Ureter (tissue), 1 donor: ENCODE results near the gene PNLDC1. TPM values are rescaled to one million over a fixed set of nuclear protein-coding genes. Genes with fewer than 3 reads are reported as not detected.
"Not testable (repeated sequence)": the region's sequence is repeated elsewhere in the genome, so short reads cannot be mapped to it uniquely, and the experiment has no call there.

Source experiments
- DNase-seq: peaks from one replicate; pipeline ENCODE4 v3.0.0-alpha.2; 2020; ENCODE audit warnings: low spot score
- total RNA-seq: library from RNA; stranded (reverse); gene quantifications from one replicate; pipeline ENCODE4 v1.2.4, GENCODE V29; 2023
- donor health status: DM: yes; HTN: yes; CAD: no.

The PNLDC1 gene
- total RNA-seq, 1 donor from 2014 or later, result not detected

DNA sequence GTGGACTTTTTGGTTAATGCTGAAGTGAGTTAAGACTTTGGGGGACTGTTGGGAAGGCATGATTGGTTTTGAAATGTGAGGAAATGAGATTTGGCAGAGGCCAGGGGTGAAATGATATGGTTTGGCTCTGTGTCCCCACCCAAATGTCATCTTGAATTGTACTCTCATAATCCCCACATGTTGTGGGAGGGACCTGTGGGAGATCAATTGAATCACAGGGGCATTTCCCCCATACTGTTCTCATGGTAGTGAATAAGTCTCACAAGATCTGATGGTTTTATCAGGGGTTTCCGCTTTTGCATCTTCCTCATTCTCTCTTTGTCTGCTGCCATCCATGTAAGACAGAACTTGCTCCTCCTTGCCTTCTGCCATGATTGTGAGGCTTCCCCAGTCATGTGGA is 49.8 kb downstream of the PNLDC1 start:
- not testable (repeated sequence) for DNase-seq

DNA sequence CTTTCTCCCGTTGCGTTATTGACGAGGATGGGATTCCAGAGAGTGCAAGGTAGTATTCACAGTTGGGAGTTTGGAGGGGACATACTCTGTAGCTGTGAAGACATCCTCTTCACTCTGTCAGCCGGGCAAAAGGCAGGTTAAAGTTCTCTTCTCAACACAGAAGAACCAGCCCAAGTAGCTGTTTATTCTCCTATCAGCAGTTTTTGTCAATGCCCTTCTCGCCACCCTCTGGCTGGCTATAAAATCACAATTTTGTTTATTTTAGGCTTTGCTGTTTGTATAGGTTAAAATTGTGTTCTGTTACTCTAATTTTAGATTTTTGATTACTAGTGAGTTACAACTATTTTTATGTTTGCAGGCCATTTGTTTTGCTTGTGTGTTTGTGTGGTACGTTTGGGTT is 52.8 kb downstream of the PNLDC1 start:
- DNase-seq, result no peak

DNA sequence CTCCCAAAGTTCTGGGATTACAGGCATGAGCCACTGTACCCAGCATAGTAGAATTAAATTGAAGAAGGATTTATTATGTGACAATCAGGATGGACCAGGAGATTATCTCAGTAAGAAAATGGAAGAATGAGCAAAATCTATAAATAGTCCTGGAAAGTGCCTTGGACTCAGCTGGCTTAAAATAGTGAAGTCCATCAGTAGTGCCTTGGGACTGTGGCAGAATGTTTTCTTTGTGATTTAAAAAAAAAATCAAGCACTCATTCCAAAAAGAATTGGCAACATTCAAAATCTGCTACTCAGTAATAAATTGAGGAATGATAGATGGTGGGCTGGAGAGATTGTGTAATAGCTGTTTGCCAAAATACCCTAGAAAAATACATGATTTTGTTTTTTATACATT is 53.7 kb downstream of the PNLDC1 start:
- DNase-seq, result no peak

DNA sequence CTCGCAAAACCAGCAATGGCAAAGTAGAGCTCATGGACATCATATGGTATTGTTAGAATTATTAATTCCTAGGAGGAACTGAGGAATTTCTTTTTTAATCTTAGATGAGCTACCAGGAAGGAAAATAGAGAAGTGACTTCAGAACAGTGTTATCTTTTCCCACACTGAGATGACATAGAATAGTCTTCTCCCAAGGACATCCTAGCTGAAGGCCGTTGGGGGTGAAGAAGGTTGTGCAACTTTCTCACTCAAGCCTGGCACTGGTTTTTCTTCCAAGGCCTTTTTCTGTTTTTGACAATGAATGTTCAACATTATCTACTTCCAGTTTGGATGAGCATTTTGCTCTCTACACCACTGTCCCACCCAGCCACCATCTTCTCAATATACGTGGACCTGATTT is 54.9 kb downstream of the PNLDC1 start:
- no peak for DNase-seq

DNA sequence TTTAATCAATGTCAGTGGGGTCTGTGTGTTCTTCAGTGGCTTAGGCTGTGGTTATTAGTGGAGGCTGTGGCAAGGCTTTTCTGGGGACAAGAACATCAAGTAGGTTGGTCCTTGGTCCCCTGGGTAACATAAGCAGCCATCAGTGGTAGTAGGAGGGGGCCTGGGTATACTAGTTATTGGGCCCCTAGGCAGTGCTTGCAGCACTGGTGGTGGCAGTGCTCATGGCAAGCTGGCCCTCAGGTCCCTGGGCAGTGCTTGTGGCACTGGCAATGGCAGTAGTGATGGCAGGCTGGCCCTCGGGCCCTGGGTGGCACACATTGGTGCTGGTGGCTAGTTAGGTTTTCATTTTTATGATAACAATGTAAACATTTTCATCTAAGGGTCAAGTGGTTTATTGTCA is 58.2 kb downstream of the PNLDC1 start:
- no peak for DNase-seq

DNA sequence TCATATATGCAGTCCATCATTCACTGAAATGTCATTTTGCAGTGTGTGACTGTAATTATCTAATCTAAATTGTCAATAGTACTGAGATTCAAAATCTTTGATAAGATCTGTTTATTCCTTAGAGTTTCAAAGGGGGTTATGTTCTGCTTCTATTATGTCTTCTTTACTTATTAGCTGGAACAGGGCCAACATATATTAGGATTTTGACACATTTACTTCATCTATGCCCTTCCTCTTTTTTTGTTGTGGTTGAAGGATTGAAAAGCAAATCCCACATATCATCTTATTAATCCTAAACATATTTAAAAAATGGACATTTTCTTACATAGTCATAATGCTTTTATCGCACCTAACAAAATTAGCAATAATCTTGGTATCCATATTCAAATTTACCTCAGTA is 60.4 kb downstream of the PNLDC1 start:
- DNase-seq, result no peak

DNA sequence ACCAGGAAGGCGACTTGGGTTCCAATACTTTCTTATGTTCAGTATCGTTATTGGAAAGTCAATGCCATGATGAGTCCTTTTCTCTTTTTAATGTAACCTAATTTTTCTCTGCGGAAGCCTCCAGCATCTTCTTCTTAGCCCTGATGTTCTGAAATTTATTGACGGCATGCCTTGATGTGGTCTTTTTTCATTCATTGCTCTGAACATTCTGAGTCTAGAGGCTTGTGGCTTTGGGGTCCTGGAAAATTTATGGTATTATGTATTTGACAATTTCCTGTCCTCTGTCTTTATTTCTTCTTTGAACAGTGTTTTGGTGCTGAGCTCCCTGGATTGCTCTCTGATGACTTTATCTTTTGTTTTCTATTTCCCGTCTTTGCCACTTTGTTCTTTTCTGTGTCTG is 62.0 kb downstream of the PNLDC1 start:
- no peak for DNase-seq

DNA sequence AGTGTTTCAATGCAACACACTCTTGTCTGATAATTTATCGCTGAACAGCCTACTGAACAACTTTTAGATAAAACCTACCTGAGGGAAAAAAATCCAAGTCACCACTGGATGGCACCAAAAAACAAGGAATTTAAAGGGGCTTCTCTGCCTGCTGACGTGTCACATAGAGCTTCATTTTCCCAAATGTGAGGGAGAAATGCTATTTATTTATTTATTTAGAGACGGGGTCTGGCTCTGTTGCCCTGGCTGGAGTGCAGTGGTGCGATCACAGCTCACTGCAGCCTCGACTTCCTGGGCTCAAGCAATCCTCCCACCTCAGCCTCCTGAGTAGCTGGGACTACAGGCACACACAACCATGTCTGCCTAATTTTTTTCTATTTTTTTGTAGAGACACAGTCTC is 63.3 kb downstream of the PNLDC1 start:
- DNase-seq, result peak; percentile 55

DNA sequence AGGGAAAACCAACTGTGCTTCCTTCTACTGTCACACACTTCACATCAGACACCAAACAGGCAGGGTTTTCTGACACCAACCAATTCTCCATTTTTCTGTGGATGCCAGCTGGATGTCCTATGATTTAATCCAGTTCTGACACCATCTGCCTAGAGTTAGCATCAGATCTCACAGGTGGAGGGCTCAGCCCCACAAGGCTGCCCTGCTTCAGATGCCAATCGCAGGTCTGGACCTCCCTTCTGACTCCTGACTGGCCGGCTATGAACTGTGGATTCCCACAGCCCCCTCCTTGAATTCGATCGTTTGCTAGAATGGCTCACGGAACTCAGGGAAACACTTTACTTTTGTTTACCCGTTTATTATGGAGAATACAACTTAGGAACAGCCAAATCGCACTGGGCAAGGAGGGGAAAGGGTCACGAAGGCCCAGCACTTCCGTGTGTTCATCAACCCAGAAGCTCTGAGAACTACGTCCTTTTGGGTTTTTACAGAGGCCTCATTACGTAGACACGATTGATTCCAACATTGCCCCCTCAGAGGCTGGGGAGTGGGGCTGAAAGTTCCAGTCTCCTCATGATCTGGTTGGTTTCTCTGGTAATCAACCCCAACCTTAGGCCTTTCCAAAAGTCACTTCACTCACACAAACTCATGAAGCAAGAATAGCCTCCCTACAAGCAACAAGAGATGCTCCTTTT is 65.3 kb downstream of the PNLDC1 start:
- no peak for DNase-seq

DNA sequence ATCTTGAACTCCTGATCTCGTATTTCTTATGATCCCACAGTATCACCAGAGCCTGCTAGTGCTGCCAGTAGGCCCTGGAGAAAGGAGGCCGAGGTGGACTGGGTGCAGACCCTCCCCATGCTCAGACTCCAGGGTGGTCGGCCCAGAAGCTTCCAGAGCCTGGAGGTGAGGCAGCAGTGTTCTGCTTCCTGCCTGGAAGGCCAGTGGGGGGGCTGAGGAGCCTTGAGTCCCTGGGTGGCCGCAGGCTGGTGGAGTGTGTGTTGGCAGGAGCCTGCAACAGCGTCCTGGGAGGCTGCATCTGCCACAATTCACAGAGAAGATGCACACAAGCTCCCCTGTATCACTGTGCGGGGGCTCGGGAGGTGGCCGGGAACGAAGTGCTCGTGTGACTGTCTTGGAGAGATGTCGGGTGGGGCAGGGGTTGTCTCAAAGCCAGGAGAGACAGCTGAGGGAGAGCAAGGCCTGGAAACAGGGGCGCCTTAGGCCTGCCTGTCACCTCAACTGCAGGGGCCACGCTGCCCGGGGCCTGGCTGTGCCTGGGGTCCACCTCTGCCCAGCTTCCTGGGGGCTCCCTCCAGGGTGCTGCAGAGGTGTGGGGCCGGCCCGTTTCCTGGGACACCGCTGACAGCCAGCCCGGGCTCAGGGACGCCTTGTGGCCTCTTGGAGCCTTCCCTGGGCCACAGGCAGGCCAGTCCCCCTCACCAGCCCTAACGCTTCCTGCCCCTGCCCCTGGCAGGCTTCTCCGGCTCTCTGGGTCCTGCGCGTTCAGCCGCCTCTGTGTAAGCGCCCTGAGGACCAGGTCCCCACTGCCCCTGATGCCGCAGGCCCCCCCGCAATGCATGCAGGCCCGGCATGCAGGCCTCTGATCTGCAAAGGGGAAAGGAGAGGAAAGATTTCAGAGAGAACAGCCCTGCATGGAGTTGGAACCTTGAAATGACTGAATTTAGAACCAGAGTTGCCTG is 66.5 kb downstream of the PNLDC1 start:
- no peak for DNase-seq

Other genes with a start within 250 kb of the PNLDC1 start
- gene SOD2, start 107.0 kb upstream of the PNLDC1 start, total RNA-seq, result 238 TPM
- 111 TPM for gene WTAP, start 72.8 kb upstream of the PNLDC1 start, total RNA-seq
- gene ACAT2, start 38.2 kb upstream of the PNLDC1 start, total RNA-seq, result 42.1 TPM
- gene TCP1, start 10.7 kb upstream of the PNLDC1 start, total RNA-seq, result 153 TPM
- gene MRPL18, start 9.8 kb upstream of the PNLDC1 start, total RNA-seq, result 69.6 TPM
- gene MAS1, start 90.7 kb downstream of the PNLDC1 start, total RNA-seq, result not detected
- 87.3 TPM for gene IGF2R, start 168.8 kb downstream of the PNLDC1 start, total RNA-seq